ENCODE measurements around the gene WDR64.
"Not testable (repeated sequence)": the region's sequence is repeated elsewhere in the genome, so short reads cannot be mapped to it uniquely, and the experiment has no call there.

The WDR64 gene

GRCh38 chr1:241823925-241824324 lies 171.8 kb downstream of the WDR64 start:
- no peak overlapping the region for H3K4me3 Mint-ChIP-seq
- no peaks in the 10 kb centered on the region for H3K27me3 Mint-ChIP-seq
- no peaks in the 10 kb centered on the region for H3K36me3 Mint-ChIP-seq (ENCODE audit: low read depth)
- H3K27ac Mint-ChIP-seq: no peak overlapping the region
- H3K9me3 Mint-ChIP-seq: no peaks in the 10 kb centered on the region
- no peaks in the 10 kb centered on the region for H3K4me1 Mint-ChIP-seq (ENCODE audit: low read depth)

GRCh38 chr1:241825581-241825980 lies 173.5 kb downstream of the WDR64 start:
- Mint-ChIP-seq H3K4me3 (no peak overlapping the region), H3K4me1 (ENCODE audit: low read depth) (no peaks in the 10 kb centered on the region), H3K27me3 (peaks cover 1% of the 10 kb centered on the region), H3K9me3 (no peaks in the 10 kb centered on the region), H3K27ac (no peak overlapping the region), H3K36me3 (ENCODE audit: low read depth) (no peaks in the 10 kb centered on the region)

- H3K36me3 Mint-ChIP-seq (ENCODE audit: low read depth); H3K27ac Mint-ChIP-seq; H3K4me1 Mint-ChIP-seq (ENCODE audit: low read depth); H3K9me3 Mint-ChIP-seq; H3K4me3 Mint-ChIP-seq; H3K27me3 Mint-ChIP-seq: not testable (repeated sequence)
Observed at GRCh38 chr1:241826613-241827012, 174.5 kb downstream of the WDR64 start.

GRCh38 chr1:241827264-241827663 lies 175.2 kb downstream of the WDR64 start:
- Mint-ChIP-seq H3K4me3 (no peak overlapping the region), H3K27ac (no peak overlapping the region), H3K27me3 (peaks cover 3% of the 10 kb centered on the region), H3K36me3 (ENCODE audit: low read depth) (no peaks in the 10 kb centered on the region), H3K4me1 (ENCODE audit: low read depth) (no peaks in the 10 kb centered on the region), H3K9me3 (no peaks in the 10 kb centered on the region)

- Mint-ChIP-seq H3K4me1 (ENCODE audit: low read depth) (no peaks in the 10 kb centered on the region), H3K9me3 (no peaks in the 10 kb centered on the region)
Observed at GRCh38 chr1:241828463-241829021, 176.5 kb downstream of the WDR64 start.

GRCh38 chr1:241829468-241829867 lies 177.4 kb downstream of the WDR64 start:
- no peaks in the 10 kb centered on the region for H3K9me3 Mint-ChIP-seq
- H3K4me1 Mint-ChIP-seq (ENCODE audit: low read depth): no peaks in the 10 kb centered on the region
- peaks cover 10% of the 10 kb centered on the region for H3K27me3 Mint-ChIP-seq
- H3K27ac Mint-ChIP-seq: no peak overlapping the region
- H3K36me3 Mint-ChIP-seq (ENCODE audit: low read depth): no peaks in the 10 kb centered on the region
- no peak overlapping the region for H3K4me3 Mint-ChIP-seq

More at GRCh38 chr1:241828463-241829021, 176.5 kb downstream of the WDR64 start:
- Mint-ChIP-seq H3K27ac (no peak overlapping the region), H3K4me3 (no peak overlapping the region), H3K27me3 (peaks cover 10% of the 10 kb centered on the region), H3K36me3 (ENCODE audit: low read depth) (no peaks in the 10 kb centered on the region)

GRCh38 chr1:241834733-241835377 lies 182.8 kb downstream of the WDR64 start:
- no peaks in the 10 kb centered on the region for H3K36me3 Mint-ChIP-seq (ENCODE audit: low read depth)
- H3K27ac Mint-ChIP-seq: no peak overlapping the region
- no peaks in the 10 kb centered on the region for H3K9me3 Mint-ChIP-seq
- no peak overlapping the region for H3K4me3 Mint-ChIP-seq
- H3K4me1 Mint-ChIP-seq (ENCODE audit: low read depth): peaks cover 10% of the 10 kb centered on the region
- H3K27me3 Mint-ChIP-seq: peaks cover 12% of the 10 kb centered on the region

GRCh38 chr1:241836941-241837340 lies 184.9 kb downstream of the WDR64 start:
- Mint-ChIP-seq H3K9me3 (no peaks in the 10 kb centered on the region), H3K36me3 (ENCODE audit: low read depth) (no peaks in the 10 kb centered on the region), H3K27ac (no peak overlapping the region), H3K4me3 (no peak overlapping the region), H3K4me1 (ENCODE audit: low read depth) (peaks cover 10% of the 10 kb centered on the region), H3K27me3 (peaks cover 9% of the 10 kb centered on the region)

GRCh38 chr1:241837416-241837815 lies 185.3 kb downstream of the WDR64 start:
- Mint-ChIP-seq H3K4me3 (no peak overlapping the region), H3K4me1 (ENCODE audit: low read depth) (peaks cover 10% of the 10 kb centered on the region), H3K9me3 (no peaks in the 10 kb centered on the region)

GRCh38 chr1:241837901-241838300 lies 185.8 kb downstream of the WDR64 start:
- no peak overlapping the region for H3K4me3 Mint-ChIP-seq
- no peaks in the 10 kb centered on the region for H3K9me3 Mint-ChIP-seq
- H3K27me3 Mint-ChIP-seq: peaks cover 4% of the 10 kb centered on the region
- no peak overlapping the region for H3K27ac Mint-ChIP-seq
- peaks cover 10% of the 10 kb centered on the region for H3K4me1 Mint-ChIP-seq (ENCODE audit: low read depth)
- no peaks in the 10 kb centered on the region for H3K36me3 Mint-ChIP-seq (ENCODE audit: low read depth)

More at GRCh38 chr1:241837416-241837815, 185.3 kb downstream of the WDR64 start:
- peaks cover 9% of the 10 kb centered on the region for H3K27me3 Mint-ChIP-seq
- H3K36me3 Mint-ChIP-seq (ENCODE audit: low read depth): no peaks in the 10 kb centered on the region
- H3K27ac Mint-ChIP-seq: no peak overlapping the region

GRCh38 chr1:241838897-241839296 lies 186.8 kb downstream of the WDR64 start:
- H3K27ac Mint-ChIP-seq: no peak overlapping the region
- H3K9me3 Mint-ChIP-seq: no peaks in the 10 kb centered on the region
- no peaks in the 10 kb centered on the region for H3K36me3 Mint-ChIP-seq (ENCODE audit: low read depth)
- peaks cover 2% of the 10 kb centered on the region for H3K27me3 Mint-ChIP-seq
- peaks cover 10% of the 10 kb centered on the region for H3K4me1 Mint-ChIP-seq (ENCODE audit: low read depth)
- H3K4me3 Mint-ChIP-seq: no peak overlapping the region

GRCh38 chr1:241839369-241839979 lies 187.4 kb downstream of the WDR64 start:
- no peaks in the 10 kb centered on the region for H3K36me3 Mint-ChIP-seq (ENCODE audit: low read depth)
- H3K4me1 Mint-ChIP-seq (ENCODE audit: low read depth): peaks cover 10% of the 10 kb centered on the region
- H3K27ac Mint-ChIP-seq: no peak overlapping the region
- no peaks in the 10 kb centered on the region for H3K9me3 Mint-ChIP-seq
- peaks cover 2% of the 10 kb centered on the region for H3K27me3 Mint-ChIP-seq
- H3K4me3 Mint-ChIP-seq: no peak overlapping the region

GRCh38 chr1:241840164-241840563 lies 188.1 kb downstream of the WDR64 start:
- Mint-ChIP-seq H3K9me3 (no peaks in the 10 kb centered on the region), H3K4me3 (no peak overlapping the region), H3K27me3 (peaks cover 2% of the 10 kb centered on the region), H3K36me3 (ENCODE audit: low read depth) (no peaks in the 10 kb centered on the region), H3K27ac (no peak overlapping the region), H3K4me1 (ENCODE audit: low read depth) (peaks cover 10% of the 10 kb centered on the region)

- no peaks in the 10 kb centered on the region for H3K9me3 Mint-ChIP-seq
- H3K36me3 Mint-ChIP-seq (ENCODE audit: low read depth): no peaks in the 10 kb centered on the region
- H3K4me1 Mint-ChIP-seq (ENCODE audit: low read depth): peaks cover 10% of the 10 kb centered on the region
- no peaks in the 10 kb centered on the region for H3K27me3 Mint-ChIP-seq
- H3K4me3 Mint-ChIP-seq: no peak overlapping the region
- H3K27ac Mint-ChIP-seq: no peak overlapping the region
Observed at GRCh38 chr1:241841691-241842090, 189.6 kb downstream of the WDR64 start.

- Mint-ChIP-seq H3K36me3 (ENCODE audit: low read depth) (no peaks in the 10 kb centered on the region), H3K4me3 (no peak overlapping the region), H3K4me1 (ENCODE audit: low read depth) (peaks cover 19% of the 10 kb centered on the region), H3K27ac (no peak overlapping the region), H3K9me3 (no peaks in the 10 kb centered on the region), H3K27me3 (no peaks in the 10 kb centered on the region)
Observed at GRCh38 chr1:241842565-241842964, 190.5 kb downstream of the WDR64 start.

Measured in stimulated activated naive CD8-positive, alpha-beta T cell treated with anti-CD3 and anti-CD28 coated beads, Interleukin-15, Interleukin-2, amounts not matched to agents 100 ng/mL and 50 ng/mL, for 24 hours (primary cell).